ENCODE data around the gene CPEB1.
"Not testable (repeated sequence)": the region's sequence is repeated elsewhere in the genome, so short reads cannot be mapped to it uniquely, and the experiment has no call there.

CPEB1 gene

DNA sequence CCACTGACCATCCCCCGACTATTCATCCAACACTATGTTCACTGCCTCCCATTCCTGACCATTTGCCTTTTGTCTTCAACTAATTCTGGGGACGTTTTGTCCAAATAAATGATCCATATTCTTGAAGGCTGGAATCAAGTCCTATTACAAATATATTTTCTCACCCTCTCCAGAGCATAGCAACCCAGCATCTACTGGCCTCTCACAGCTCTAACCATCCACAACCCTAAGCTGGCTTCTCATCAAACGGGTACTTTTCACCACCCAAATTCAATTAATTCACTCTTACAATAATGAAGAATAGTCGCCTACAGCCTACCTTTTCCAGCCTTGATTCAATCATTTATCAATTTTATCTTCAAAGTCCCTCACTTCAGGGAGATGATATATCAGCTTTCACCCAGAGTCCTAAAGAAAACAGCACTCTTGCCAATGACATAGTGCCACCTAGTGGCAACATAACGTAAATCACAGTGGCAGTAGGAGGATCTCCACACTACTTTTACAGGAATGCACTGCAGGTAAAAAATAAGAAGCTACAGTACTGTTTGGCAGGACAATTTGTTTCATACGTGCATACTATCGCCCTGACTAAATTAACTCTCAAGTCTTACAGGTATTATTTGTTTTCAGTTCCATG, 144.3 kb downstream of the CPEB1 start:
- not testable (repeated sequence) for DNase-seq

DNA sequence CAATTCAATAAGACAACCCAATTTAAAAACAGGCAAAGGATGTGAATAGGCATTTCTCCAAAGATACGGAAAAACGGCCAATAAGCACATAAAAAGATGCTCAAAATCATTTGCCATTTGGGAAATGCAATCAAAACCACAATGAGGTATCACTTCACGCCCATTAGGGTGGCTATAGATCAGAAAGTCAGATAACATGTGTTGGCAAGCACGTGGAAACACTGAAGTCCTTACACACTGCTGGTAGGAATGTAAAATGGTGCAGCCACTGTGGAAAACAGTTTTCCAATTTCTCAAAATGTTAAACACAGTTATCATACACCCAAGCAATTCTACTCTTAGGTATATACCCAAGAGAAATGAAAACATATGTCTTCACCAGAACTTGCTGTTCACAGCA, 146.4 kb downstream of the CPEB1 start:
- DNase-seq = not testable (repeated sequence)

- DNase-seq = not testable (repeated sequence)
Observed at GRCh38 chr15:82497978-82498377, 149.2 kb downstream of the CPEB1 start.
